Calu3 (cell line): ENCODE results near the gene SSBP4. TPM values are rescaled to one million over a fixed set of nuclear protein-coding genes. Genes with fewer than 3 reads are reported as not detected.

ENCODE experiments used
- BruUV-seq: library from RNA; stranded (reverse); fragments of 400-500 nt; replicated peaks from 2 replicates; lab custom pipeline; 2021; lab: Mats Ljungman, UMichigan
- CTCF ChIA-PET: fragments of 300-600 bp; sonication (Branson Sonifier 250); formaldehyde crosslinking; loops from one replicate; lab custom pipeline; 2022; ENCODE audit warnings: antibody characterized with exemption; lab: Charles Lee
- DNase-seq: peaks from one replicate; pipeline ENCODE4 v3.0.0; 2022
- H3K27ac Mint-ChIP-seq: one replicate; pipeline ENCODE4 v1.8.0; 2022; ENCODE audit warnings: mixed read lengths; ENCODE audit not compliant: unreplicated experiment
- H3K27me3 Mint-ChIP-seq: one replicate; pipeline ENCODE4 v1.8.0; 2022; ENCODE audit warnings: mixed read lengths; ENCODE audit not compliant: unreplicated experiment
- H3K36me3 Mint-ChIP-seq: one replicate; pipeline ENCODE4 v1.8.0; 2022; ENCODE audit warnings: mild to moderate bottlenecking, moderate library complexity, mixed read lengths; ENCODE audit not compliant: insufficient read depth, unreplicated experiment
- H3K4me1 Mint-ChIP-seq: one replicate; pipeline ENCODE4 v1.8.0; 2022; ENCODE audit warnings: mild to moderate bottlenecking, low read depth, mixed read lengths; ENCODE audit not compliant: unreplicated experiment
- H3K4me3 Mint-ChIP-seq: one replicate; pipeline ENCODE4 v1.8.0; 2022; ENCODE audit warnings: mild to moderate bottlenecking, low read depth, moderate library complexity, mixed read lengths; ENCODE audit not compliant: unreplicated experiment
- H3K9me3 Mint-ChIP-seq: one replicate; pipeline ENCODE4 v1.8.0; 2022; ENCODE audit warnings: low read depth, mixed read lengths; ENCODE audit not compliant: unreplicated experiment
- intact Hi-C: fragments of 100-400 bp; cut with micrococcal nuclease; formaldehyde crosslinking; loops from one replicate; pipeline ENCODE4 v1.10.0; 2022; ENCODE audit not compliant: unreplicated experiment
- total RNA-seq: library from RNA; stranded (reverse); gene quantifications from 2 replicates; pipeline ENCODE4 v1.2.3, GENCODE V29; 2022
- TF ChIP-seq, protein P1 (sequence below): fragments of 200-600 bp; IDR thresholded peaks from one replicate; pipeline ENCODE4 v1.8.0; 2022; ENCODE audit warnings: antibody characterized with exemption; ENCODE audit not compliant: unreplicated experiment

The SSBP4 gene
- total RNA-seq, 1 experiment from 2014 or later = 51.5 TPM

DNA sequence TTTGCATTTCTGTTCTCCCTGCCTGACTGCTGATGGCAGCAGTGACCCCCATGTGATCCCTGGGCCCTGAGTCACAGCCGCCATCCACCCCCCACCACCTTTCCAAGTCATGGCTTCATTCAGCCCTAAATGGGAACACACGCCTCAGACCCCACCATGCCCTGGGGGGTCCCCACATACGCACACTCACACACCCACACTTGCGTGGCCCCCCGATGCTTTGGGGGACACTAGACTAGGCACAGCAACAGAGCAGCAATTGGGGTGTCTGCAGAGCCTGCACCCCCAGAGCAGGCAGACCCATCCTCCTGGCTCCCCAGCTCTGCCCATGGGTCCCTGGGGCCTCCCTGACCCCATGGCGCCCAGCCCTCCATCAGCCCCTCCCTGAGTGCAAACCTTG is 24.2 kb downstream of the SSBP4 start:
- intact Hi-C loops = no loop called here
- BruUV-seq = no TSS peak
- peaks cover 43% of the 10 kb centered on the region for H3K36me3 Mint-ChIP-seq
- CTCF ChIA-PET = no interaction called here
- H3K27ac Mint-ChIP-seq = no peak overlapping the region
- peaks cover 25% of the 10 kb centered on the region for H3K4me1 Mint-ChIP-seq
- H3K27me3 Mint-ChIP-seq = no peaks in the 10 kb centered on the region
- peaks cover 2% of the 10 kb centered on the region for H3K9me3 Mint-ChIP-seq
- DNase-seq = no peak
- TF ChIP-seq, protein P1, sequence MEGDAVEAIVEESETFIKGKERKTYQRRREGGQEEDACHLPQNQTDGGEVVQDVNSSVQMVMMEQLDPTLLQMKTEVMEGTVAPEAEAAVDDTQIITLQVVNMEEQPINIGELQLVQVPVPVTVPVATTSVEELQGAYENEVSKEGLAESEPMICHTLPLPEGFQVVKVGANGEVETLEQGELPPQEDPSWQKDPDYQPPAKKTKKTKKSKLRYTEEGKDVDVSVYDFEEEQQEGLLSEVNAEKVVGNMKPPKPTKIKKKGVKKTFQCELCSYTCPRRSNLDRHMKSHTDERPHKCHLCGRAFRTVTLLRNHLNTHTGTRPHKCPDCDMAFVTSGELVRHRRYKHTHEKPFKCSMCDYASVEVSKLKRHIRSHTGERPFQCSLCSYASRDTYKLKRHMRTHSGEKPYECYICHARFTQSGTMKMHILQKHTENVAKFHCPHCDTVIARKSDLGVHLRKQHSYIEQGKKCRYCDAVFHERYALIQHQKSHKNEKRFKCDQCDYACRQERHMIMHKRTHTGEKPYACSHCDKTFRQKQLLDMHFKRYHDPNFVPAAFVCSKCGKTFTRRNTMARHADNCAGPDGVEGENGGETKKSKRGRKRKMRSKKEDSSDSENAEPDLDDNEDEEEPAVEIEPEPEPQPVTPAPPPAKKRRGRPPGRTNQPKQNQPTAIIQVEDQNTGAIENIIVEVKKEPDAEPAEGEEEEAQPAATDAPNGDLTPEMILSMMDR = no peak
- H3K4me3 Mint-ChIP-seq = no peak overlapping the region

DNA sequence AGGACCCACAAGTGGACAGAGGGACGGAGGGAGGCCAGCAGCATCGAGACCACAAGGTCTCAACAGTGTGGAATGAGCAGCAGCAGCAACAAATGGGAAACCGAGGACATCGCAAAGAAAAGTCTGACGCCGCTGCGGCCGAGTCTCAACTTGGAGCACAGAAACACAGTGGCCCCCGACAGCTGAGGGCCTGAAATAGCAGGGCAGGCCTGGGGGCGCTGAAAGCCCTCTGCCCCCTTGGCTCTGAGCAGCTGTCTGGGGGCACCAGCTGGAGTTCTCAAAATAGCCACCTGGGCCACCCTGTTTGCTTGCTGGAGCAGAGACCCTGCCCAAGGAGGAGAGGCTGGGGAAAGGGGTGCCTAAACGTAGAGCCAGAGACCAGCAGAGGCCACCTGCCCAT is 24.6 kb downstream of the SSBP4 start:
- peaks cover 23% of the 10 kb centered on the region for H3K4me1 Mint-ChIP-seq
- no peak overlapping the region for H3K4me3 Mint-ChIP-seq
- CTCF ChIA-PET = no interaction called here
- no peak overlapping the region for H3K27ac Mint-ChIP-seq
- no TSS peak for BruUV-seq
- TF ChIP-seq, protein P1 = no peak
- peaks cover 39% of the 10 kb centered on the region for H3K36me3 Mint-ChIP-seq
- no peak for DNase-seq
- peaks cover 2% of the 10 kb centered on the region for H3K9me3 Mint-ChIP-seq
- H3K27me3 Mint-ChIP-seq = no peaks in the 10 kb centered on the region
- intact Hi-C loops = no loop called here

DNA sequence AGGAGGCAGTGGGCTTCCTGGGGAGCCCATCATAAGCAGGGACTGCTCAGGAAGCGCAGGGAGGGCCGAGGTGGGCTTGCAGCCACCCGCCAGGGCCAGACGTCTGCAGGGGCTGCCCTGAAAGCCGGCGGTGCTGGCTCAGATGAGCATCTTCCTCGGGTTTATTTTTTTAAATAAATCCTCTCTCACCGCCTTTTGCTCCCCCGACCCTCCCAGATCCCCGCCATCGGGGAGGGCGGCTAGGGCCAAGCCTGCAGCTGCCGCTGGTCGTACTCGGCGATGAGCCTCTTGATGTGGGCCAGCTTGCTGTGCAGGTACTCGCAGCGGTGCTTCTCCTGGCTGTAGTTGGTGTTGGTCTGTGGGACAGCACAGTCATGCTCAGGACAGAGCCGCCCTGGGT is 25.3 kb downstream of the SSBP4 start:
- H3K36me3 Mint-ChIP-seq = peaks cover 32% of the 10 kb centered on the region
- BruUV-seq = no TSS peak
- peaks cover 17% of the 10 kb centered on the region for H3K4me1 Mint-ChIP-seq
- H3K4me3 Mint-ChIP-seq = no peak overlapping the region
- H3K27ac Mint-ChIP-seq = no peak overlapping the region
- CTCF ChIA-PET = no interaction called here
- no peak for DNase-seq
- TF ChIP-seq, protein P1 = no peak
- peaks cover 2% of the 10 kb centered on the region for H3K9me3 Mint-ChIP-seq
- no peaks in the 10 kb centered on the region for H3K27me3 Mint-ChIP-seq
- intact Hi-C loops = no loop called here

DNA sequence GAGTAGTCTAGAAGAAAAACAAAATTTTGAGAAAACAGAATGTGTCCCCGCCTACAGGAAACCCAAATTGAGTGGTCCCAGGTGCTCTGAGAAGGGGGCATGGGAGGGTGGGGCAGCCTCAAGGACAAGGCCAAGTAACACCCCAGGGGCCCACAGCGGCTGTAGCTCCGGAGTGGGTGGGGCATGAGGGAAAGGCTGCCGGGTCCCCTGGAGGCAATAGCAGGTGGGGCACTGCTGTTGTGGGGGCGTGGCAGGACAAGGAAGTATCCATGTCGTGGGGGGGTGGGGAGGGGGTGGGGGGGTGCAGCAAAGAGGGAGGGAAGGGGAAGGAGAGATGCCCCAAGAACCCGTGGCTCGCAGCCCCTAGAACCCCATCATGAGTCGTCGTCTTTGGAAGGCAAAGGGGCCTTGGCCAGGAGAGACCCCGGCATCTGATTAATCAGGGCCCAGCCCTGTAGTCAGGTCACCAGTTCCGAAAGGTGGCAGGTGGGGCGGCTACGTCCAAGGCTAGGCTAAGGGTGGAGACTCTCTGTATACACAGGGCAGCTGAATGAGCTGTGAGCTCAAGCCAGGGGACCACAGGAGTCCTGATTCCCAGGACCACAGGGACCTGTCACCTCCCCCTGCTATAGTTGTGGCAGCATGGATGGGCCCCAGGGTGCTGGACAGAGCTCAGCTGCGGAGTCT is 26.2 kb downstream of the SSBP4 start:
- no peak for DNase-seq
- CTCF ChIA-PET = interaction anchor here (0.6 kb wide), 1 partner anchor 16 kb away, joined by 3 read pairs; no protein-coding TSS in a partner anchor
- Mint-ChIP-seq H3K27me3 (no peaks in the 10 kb centered on the region), H3K4me1 (peaks cover 15% of the 10 kb centered on the region), H3K36me3 (peaks cover 26% of the 10 kb centered on the region), H3K4me3 (no peak overlapping the region), H3K9me3 (peaks cover 2% of the 10 kb centered on the region), H3K27ac (no peak overlapping the region)
- BruUV-seq = no TSS peak
- intact Hi-C loops = no loop called here
- TF ChIP-seq, protein P1 = no peak
